PC-3 (cell line): ENCODE results near the gene EHBP1. TPM values are rescaled to one million over a fixed set of nuclear protein-coding genes. Genes with fewer than 3 reads are reported as not detected.
A peak's percentile ranks its signal among the peaks of the same experiment; 100 is the strongest.

Source experiments
- ATAC-seq: fragments of 200-7000 bp; cut with Tn5 transposase; 2 replicates; pipeline ENCODE4 v1.9.1; 2020; ENCODE audit warnings: mild to moderate bottlenecking, moderate library complexity
- BruUV-seq: library from RNA; stranded (reverse); fragments of 400-500 nt; replicated peaks from 2 replicates; lab custom pipeline; 2021; lab: Mats Ljungman, UMichigan
- CTCF ChIA-PET: fragments of 300-600 bp; sonication (Branson Sonifier 250); formaldehyde crosslinking; loops from one replicate; lab custom pipeline; 2022; ENCODE audit warnings: antibody characterized with exemption; lab: Charles Lee
- POLR2A ChIA-PET: fragments of 300-600 bp; sonication (Branson Sonifier 250); formaldehyde crosslinking; loops from one replicate; lab custom pipeline; 2022; ENCODE audit warnings: antibody characterized with exemption; ENCODE audit not compliant: unreplicated experiment; lab: Charles Lee
- DNase-seq: peaks from one replicate; pipeline ENCODE4 v3.0.0-alpha.2; 2015
- H2AFZ ChIP-seq: fragments of 300-600 bp; sonication (generic); 2 replicates; pipeline ENCODE4 v1.6.0; 2016; ENCODE audit warnings: antibody characterized with exemption, low read length
- H3F3A ChIP-seq: fragments of 300-600 bp; sonication (generic); one replicate; pipeline ENCODE4 v1.6.0; 2017; ENCODE audit warnings: antibody characterized with exemption, low read length, control low read depth, mild to moderate bottlenecking; ENCODE audit not compliant: unreplicated experiment
- H3K27ac ChIP-seq: fragments of 300-600 bp; sonication (generic); 2 replicates; pipeline ENCODE4 v1.5.1; 2016; ENCODE audit warnings: mild to moderate bottlenecking, low read length
- H3K27me3 ChIP-seq: fragments of 300-600 bp; sonication (generic); 2 replicates; pipeline ENCODE4 v1.6.1; 2016; ENCODE audit warnings: low read length, mixed read lengths
- H3K36me3 ChIP-seq: fragments of 300-600 bp; sonication (generic); 2 replicates; pipeline ENCODE4 v1.6.1; 2016; ENCODE audit warnings: low read depth, mixed run types, low read length, mixed read lengths
- H3K4me1 ChIP-seq: fragments of 300-600 bp; sonication (generic); 2 replicates; pipeline ENCODE4 v1.5.1; 2016; ENCODE audit warnings: low read length; ENCODE audit not compliant: insufficient read depth
- H3K4me2 ChIP-seq: fragments of 300-600 bp; sonication (generic); 2 replicates; pipeline ENCODE4 v1.6.0; 2016; ENCODE audit warnings: low read length
- H3K4me3 ChIP-seq: fragments of 300-600 bp; sonication (generic); 2 replicates; pipeline ENCODE4 v1.5.1; 2016; ENCODE audit warnings: mild to moderate bottlenecking, low read length, mixed read lengths
- H3K79me2 ChIP-seq: fragments of 300-600 bp; sonication (generic); 2 replicates; pipeline ENCODE4 v1.6.1; 2017; ENCODE audit warnings: low read length, mixed read lengths
- H3K9ac ChIP-seq: fragments of 300-600 bp; sonication (generic); 2 replicates; pipeline ENCODE4 v1.6.0; 2016; ENCODE audit warnings: mild to moderate bottlenecking, low read length
- H3K9me2 ChIP-seq: fragments of 300-600 bp; sonication (generic); replicated peaks from 2 replicates; pipeline ENCODE4 v1.6.1; 2016; ENCODE audit warnings: mixed run types, low read length, mixed read lengths
- H3K9me3 ChIP-seq: fragments of 300-600 bp; sonication (generic); 2 replicates; pipeline ENCODE4 v1.6.1; 2016; ENCODE audit warnings: low read length, mixed read lengths
- H4K20me1 ChIP-seq: fragments of 300-600 bp; sonication (generic); 2 replicates; pipeline ENCODE4 v1.6.1; 2016; ENCODE audit warnings: low read length, mixed read lengths
- CTCF ChIP-seq: fragments of 300-600 bp; sonication (generic); conservative IDR thresholded peaks from 2 replicates; pipeline ENCODE4 v1.5.1; 2017; ENCODE audit warnings: antibody characterized with exemption, low read depth, mild to moderate bottlenecking, low read length
- EZH2 ChIP-seq: fragments of 300-600 bp; sonication (generic); IDR thresholded peaks from one replicate; pipeline ENCODE4 v1.6.1; 2017; ENCODE audit warnings: antibody characterized with exemption, mild to moderate bottlenecking, low read length; ENCODE audit not compliant: unreplicated experiment
- EZH2phosphoT487 ChIP-seq: fragments of 300-600 bp; sonication (generic); IDR thresholded peaks from 2 replicates; pipeline ENCODE4 v1.6.1; 2018; ENCODE audit warnings: mild to moderate bottlenecking, antibody characterized with exemption, low read length, borderline replicate concordance
- intact Hi-C: fragments of 100-400 bp; cut with micrococcal nuclease; formaldehyde crosslinking; loops from 2 replicates; pipeline ENCODE4 v1.9.0; 2023
- total RNA-seq: library from RNA; depleted of rRNA; stranded (reverse); fragments of >200 nt; gene quantifications from 2 replicates; pipeline ENCODE4 v1.2.3, GENCODE V29; 2014

The EHBP1 gene
- total RNA-seq, 1 experiment from 2014 or later: 25.7 TPM

DNA sequence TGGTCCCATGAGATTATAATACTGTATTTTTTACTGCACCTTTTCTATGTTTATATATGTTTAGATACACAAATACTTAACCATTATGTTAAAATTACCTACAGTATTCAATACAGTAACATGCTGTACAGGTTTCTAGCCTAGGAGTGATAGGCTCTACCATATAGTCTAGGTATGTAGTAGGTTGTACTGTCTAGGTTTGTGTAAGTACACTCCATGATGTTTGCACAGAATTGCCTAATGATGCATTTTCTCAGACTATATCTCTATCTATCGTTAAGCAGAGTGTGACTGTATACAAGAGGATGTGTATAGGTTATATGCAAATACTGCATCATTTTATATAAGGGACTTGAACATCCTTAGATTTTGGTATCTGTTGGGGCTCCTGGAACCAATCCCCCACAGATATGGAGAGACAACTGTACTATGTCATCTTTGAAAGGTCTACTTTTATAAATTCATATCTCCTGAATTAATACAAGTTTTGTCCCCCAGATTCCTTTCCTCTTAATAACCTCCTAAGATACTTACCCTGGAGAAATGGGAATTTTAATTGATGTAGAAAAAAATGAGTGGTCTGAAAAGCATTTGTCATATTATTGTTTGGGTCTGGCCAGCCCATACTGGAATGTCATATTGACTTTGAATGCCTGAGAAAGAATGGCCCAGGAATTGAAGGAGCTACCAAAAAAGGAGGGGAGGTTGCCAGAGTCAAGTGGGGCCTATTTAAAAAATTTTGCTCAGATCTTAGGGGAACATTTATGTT lies 36.6 kb downstream of the EHBP1 start:
- Histone ChIP-seq H3K79me2 (peaks cover 90% of the 10 kb centered on the region), H3K9ac (no peak overlapping the region), H3K4me2 (no peak overlapping the region), H3K4me3 (no peak overlapping the region), H4K20me1 (peaks cover 6% of the 10 kb centered on the region; the same call in 1 of the 2 replicates), H3K27me3 (no peaks in the 10 kb centered on the region), H3F3A (no peaks in the 10 kb centered on the region), H2AFZ (no peak overlapping the region), H3K9me2 (no peaks in the 10 kb centered on the region), H3K27ac (no peak overlapping the region), H3K9me3 (no peaks in the 10 kb centered on the region), H3K4me1 (no peaks in the 10 kb centered on the region; the same call in 1 of the 2 replicates), H3K36me3 (no peaks in the 10 kb centered on the region)
- DNase-seq (peak; percentile 35), ATAC-seq (no peak; the same call in 1 of the 2 replicates)
- BruUV-seq: no TSS peak
- intact Hi-C loops: no loop called here
- ChIA-PET POLR2A (no interaction called here), CTCF (no interaction called here)
- TF ChIP-seq CTCF: no peak
- no peak for TF ChIP-seq EZH2
- no peak for TF ChIP-seq EZH2phosphoT487

DNA sequence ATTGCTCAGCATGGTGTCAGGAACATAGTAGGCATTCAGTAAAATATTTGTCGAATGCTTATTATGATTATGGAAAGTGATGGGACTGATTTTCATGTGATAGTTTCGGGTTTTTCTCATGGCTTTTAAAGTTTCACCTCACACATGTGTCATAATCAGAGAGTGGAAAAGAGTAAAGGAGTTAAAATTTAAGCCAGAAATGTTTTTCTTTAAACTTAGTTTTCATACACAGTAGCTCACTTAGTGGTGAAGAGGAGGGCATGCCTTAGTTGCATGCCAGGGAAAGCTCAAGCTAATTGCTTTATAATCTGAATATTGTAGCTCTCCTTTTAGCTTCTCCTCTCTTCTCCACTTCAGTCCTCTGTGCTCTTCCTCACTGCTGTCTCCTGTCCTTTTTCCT lies 38.0 kb downstream of the EHBP1 start:
- H3K27ac ChIP-seq: no peak overlapping the region

More for the DNA sequence above, 38.0 kb downstream of the EHBP1 start:
- no peak for ATAC-seq
- Histone ChIP-seq H3K9me2 (no peaks in the 10 kb centered on the region), H4K20me1 (peaks cover 6% of the 10 kb centered on the region; the same call in 1 of the 2 replicates), H3K27me3 (no peaks in the 10 kb centered on the region), H3K79me2 (peaks cover 84% of the 10 kb centered on the region), H2AFZ (no peak overlapping the region), H3K36me3 (peaks cover 4% of the 10 kb centered on the region; the same call in 1 of the 2 replicates), H3K4me3 (no peak overlapping the region), H3K9ac (no peak overlapping the region), H3K9me3 (no peaks in the 10 kb centered on the region), H3K4me2 (no peak overlapping the region), H3K4me1 (no peaks in the 10 kb centered on the region; the same call in 1 of the 2 replicates), H3F3A (no peaks in the 10 kb centered on the region)
- no peak for DNase-seq
- intact Hi-C loops: no loop called here
- TF ChIP-seq CTCF (no peak), EZH2phosphoT487 (no peak), EZH2 (no peak)
- BruUV-seq: no TSS peak
- POLR2A ChIA-PET: no interaction called here
- CTCF ChIA-PET: no interaction called here
